GM18505 (cell line): ENCODE measurements around the gene PYDC1.

ENCODE experiments used
- ATAC-seq: cut with Tn5 transposase; IDR thresholded peaks from one replicate; pipeline ENCODE4 v1.9.1; 2021; ENCODE audit not compliant: unreplicated experiment
- POLR2A ChIP-seq: IDR thresholded peaks from 4 replicates; pipeline ENCODE4 v1.6.1; 2011; ENCODE audit warnings: borderline replicate concordance; ENCODE audit not compliant: insufficient read depth, insufficient read length; ENCODE audit errors: extremely low read depth

Gene PYDC1

GRCh38 chr16:31238041-31238440 lies 21.1 kb upstream of the PYDC1 start:
- no peak for ATAC-seq
- TF ChIP-seq POLR2A = no peak

GRCh38 chr16:31229501-31229900 lies 12.6 kb upstream of the PYDC1 start:
- ATAC-seq = no peak
- no peak for TF ChIP-seq POLR2A

- TF ChIP-seq POLR2A = no peak
- no peak for ATAC-seq
Measured at GRCh38 chr16:31228206-31228605, 11.3 kb upstream of the PYDC1 start.

- no peak for TF ChIP-seq POLR2A
Measured at GRCh38 chr16:31225193-31225592, 8.3 kb upstream of the PYDC1 start.

GRCh38 chr16:31224092-31224955 lies 7.4 kb upstream of the PYDC1 start:
- ATAC-seq = no peak
- no peak for TF ChIP-seq POLR2A

More at GRCh38 chr16:31225193-31225592, 8.3 kb upstream of the PYDC1 start:
- no peak for ATAC-seq

- no peak for ATAC-seq
- TF ChIP-seq POLR2A = no peak
Measured at GRCh38 chr16:31223044-31223443, 6.1 kb upstream of the PYDC1 start.

GRCh38 chr16:31221357-31222160 lies 4.6 kb upstream of the PYDC1 start:
- no peak for TF ChIP-seq POLR2A
- no peak for ATAC-seq

GRCh38 chr16:31219154-31219741 lies 2.3 kb upstream of the PYDC1 start:
- ATAC-seq = no peak
- TF ChIP-seq POLR2A = no peak

- no peak for TF ChIP-seq POLR2A
- no peak for ATAC-seq
Measured at GRCh38 chr16:31217136-31217530, 198 bp upstream of the PYDC1 start.

- ATAC-seq = no peak
- no peak for TF ChIP-seq POLR2A
Measured at GRCh38 chr16:31215287-31216162, 1.4 kb downstream of the PYDC1 start.

- no peak for ATAC-seq
- no peak for TF ChIP-seq POLR2A
Measured at GRCh38 chr16:31214708-31215286, 2.1 kb downstream of the PYDC1 start.
